Right lobe of liver (tissue), 4 donors: ENCODE results near the gene ZNF90.

Experiments
- POLR2A ChIP-seq: fragments of 450-650 bp; IDR thresholded peaks from one replicate; pipeline ENCODE4 v1.6.1; 2017; ENCODE audit warnings: antibody characterized with exemption, mild to moderate bottlenecking
- TF ChIP-seq, protein P1 (sequence below), 4 donors: fragments of 200-600 bp in 3 of 4; fragments of 450-650 bp in 1 of 4; IDR thresholded peaks; one replicate each; pipeline versions ENCODE4 v1.5.1 to v1.8.0; 2016 to 2022; ENCODE audit warnings: antibody characterized with exemption in 4 of 4, mild to moderate bottlenecking in 2 of 4
- donor health status: DM: no; HTN: no; CAD: no.
- donor health status: DM: no; HTN: no; CAD: no.
- donor health status: DM: no; HTN: yes; CAD: no.

DNA sequence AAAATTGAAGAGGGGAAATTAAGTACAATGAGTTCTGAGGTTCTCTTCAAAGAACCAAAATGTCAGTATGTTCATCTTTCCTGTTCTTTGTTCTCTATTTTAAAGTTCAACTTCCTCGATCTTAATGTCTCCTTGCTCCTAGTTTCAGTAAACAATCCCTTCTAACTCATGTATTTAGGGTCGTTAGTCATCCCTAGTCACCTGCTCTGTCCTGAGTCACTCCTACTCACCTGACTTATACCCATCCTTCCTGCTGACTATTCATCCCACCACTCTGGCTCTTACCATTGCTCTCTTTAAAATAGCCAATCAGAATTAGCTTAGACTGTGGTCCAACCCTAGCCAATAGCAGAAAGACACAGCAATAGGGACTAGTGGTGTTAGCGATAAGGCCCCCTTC is 24.3 kb downstream of the ZNF90 start:
- TF ChIP-seq, protein P1, sequence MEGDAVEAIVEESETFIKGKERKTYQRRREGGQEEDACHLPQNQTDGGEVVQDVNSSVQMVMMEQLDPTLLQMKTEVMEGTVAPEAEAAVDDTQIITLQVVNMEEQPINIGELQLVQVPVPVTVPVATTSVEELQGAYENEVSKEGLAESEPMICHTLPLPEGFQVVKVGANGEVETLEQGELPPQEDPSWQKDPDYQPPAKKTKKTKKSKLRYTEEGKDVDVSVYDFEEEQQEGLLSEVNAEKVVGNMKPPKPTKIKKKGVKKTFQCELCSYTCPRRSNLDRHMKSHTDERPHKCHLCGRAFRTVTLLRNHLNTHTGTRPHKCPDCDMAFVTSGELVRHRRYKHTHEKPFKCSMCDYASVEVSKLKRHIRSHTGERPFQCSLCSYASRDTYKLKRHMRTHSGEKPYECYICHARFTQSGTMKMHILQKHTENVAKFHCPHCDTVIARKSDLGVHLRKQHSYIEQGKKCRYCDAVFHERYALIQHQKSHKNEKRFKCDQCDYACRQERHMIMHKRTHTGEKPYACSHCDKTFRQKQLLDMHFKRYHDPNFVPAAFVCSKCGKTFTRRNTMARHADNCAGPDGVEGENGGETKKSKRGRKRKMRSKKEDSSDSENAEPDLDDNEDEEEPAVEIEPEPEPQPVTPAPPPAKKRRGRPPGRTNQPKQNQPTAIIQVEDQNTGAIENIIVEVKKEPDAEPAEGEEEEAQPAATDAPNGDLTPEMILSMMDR (IDR thresholded peaks at IDR 0.05) = no peak
- TF ChIP-seq POLR2A = no peak
